ENCODE measurements around the gene ACBD4.
"Not testable (repeated sequence)": the region's sequence is repeated elsewhere in the genome, so short reads cannot be mapped to it uniquely, and the experiment has no call there.

Gene ACBD4

GRCh38 chr17:45118691-45119090, 16.8 kb upstream of the ACBD4 start:
- no peak for DNase-seq (ENCODE audit: low read depth in 2 of 3, low spot score in 2 of 3)

DNA sequence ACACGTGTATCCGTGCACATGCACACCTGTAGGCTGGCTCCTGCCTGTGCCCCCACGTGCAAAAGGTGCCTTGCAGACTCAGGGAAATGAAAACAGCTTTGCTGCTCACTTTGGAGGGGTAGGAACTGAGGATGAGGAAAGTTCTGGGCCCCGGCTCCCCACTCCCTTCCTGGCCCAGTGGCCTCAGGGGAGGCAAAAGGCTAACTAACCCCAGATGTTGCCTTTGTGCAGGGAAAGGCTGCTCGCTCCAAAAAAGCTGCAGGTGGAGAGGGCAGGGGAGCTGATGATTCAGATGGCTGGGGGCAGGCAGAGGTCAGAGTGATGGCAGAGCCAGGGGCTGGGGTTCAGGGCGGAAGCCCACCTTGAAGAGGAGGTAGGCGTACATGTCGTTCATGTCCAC, 15.5 kb upstream of the ACBD4 start:
- DNase-seq (ENCODE audit: low read depth in 2 of 3, low spot score in 2 of 3) = no peak

GRCh38 chr17:45120558-45120957, 14.9 kb upstream of the ACBD4 start:
- no peak for DNase-seq (ENCODE audit: low read depth in 2 of 3, low spot score in 2 of 3)

GRCh38 chr17:45121055-45121454, 14.4 kb upstream of the ACBD4 start:
- DNase-seq (ENCODE audit: low read depth in 2 of 3, low spot score in 2 of 3) = no peak

- DNase-seq (ENCODE audit: low read depth in 2 of 3, low spot score in 2 of 3) = no peak
Measured at GRCh38 chr17:45123076-45123770, 12.3 kb upstream of the ACBD4 start.

GRCh38 chr17:45123930-45124796, 11.3 kb upstream of the ACBD4 start:
- DNase-seq (ENCODE audit: low read depth in 2 of 3, low spot score in 2 of 3) = no peak

DNA sequence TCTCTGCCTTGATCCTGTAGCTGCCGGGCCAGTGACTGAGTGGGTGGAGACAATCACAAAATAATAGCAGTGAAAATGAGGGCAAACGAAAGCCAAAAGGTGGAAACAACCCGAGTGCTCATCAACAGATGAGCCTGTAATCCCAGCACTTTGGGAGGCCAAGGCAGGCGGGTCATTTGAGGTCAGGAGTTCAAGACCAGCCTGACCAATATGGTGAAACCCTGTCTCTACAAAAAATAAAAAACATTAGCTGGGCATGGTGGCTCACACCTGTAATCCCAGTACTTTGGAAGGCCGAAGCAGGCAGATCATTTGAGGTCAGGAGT, 10.7 kb upstream of the ACBD4 start:
- not testable (repeated sequence) for DNase-seq (ENCODE audit: low read depth in 2 of 3, low spot score in 2 of 3)

- DNase-seq (ENCODE audit: low read depth in 2 of 3, low spot score in 2 of 3) = no peak
Measured at GRCh38 chr17:45125509-45125908, 10.0 kb upstream of the ACBD4 start.

DNA sequence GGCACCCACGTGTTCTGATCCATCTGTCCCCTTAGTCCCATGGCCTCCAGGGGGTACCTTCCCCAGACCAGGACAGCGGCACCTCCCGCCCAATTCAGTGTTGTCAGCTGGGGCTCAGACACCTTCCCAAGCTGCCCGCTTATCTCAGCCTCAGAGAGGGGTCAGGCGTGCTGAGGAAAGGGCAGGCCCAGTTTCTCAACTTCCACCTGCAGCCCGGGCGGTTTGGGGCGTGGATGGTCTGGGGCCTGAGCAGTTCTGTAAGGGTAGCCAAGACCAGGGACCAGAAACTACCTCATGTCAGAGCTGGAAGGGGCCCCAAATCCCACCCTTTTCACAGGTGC, 8.3 kb upstream of the ACBD4 start:
- no peak for DNase-seq (ENCODE audit: low read depth in 2 of 3, low spot score in 2 of 3)

GRCh38 chr17:45127548-45128300, 7.8 kb upstream of the ACBD4 start:
- DNase-seq (ENCODE audit: low read depth in 2 of 3, low spot score in 2 of 3) = no peak

DNA sequence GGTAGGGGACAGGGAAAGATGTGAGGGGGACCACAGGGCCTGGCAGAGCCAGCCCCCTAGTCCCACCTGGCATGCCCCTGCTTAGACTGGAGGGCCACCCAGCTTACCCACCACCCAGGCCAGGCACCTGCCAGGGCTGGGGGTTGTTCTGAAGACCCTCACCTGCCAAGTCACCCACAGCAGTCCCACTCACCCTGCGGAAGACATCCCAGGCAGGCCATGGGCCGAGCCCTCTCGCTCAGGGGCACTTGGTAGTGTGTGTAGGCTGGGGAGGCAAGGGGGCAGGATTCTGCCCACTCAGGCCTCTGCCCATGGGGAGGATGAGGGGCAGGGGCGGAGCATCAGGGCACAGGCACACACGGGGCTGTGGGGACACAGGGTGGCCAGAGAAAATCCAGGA, 7.2 kb upstream of the ACBD4 start:
- no peak for DNase-seq (ENCODE audit: low read depth in 2 of 3, low spot score in 2 of 3)

DNA sequence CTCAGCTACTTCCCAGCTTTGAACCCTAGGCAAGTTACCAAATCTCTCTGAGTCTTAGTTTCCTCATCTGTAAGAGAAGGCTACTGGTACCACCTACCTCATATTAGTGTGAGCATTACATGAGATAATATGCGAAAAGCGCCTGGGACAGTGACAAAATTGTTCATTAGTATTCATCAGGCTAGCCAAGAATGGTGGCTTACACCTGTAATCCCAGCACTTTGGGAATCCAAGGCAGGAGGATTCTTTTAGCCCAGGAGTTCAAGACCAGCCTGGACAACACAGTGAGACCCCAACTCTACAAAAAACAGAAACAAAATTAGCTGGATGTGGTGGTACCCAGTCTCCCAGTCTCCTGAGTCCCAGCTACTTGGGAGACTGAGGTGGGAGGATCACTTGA, 6.5 kb upstream of the ACBD4 start:
- no peak for DNase-seq (ENCODE audit: low read depth in 2 of 3, low spot score in 2 of 3)

DNA sequence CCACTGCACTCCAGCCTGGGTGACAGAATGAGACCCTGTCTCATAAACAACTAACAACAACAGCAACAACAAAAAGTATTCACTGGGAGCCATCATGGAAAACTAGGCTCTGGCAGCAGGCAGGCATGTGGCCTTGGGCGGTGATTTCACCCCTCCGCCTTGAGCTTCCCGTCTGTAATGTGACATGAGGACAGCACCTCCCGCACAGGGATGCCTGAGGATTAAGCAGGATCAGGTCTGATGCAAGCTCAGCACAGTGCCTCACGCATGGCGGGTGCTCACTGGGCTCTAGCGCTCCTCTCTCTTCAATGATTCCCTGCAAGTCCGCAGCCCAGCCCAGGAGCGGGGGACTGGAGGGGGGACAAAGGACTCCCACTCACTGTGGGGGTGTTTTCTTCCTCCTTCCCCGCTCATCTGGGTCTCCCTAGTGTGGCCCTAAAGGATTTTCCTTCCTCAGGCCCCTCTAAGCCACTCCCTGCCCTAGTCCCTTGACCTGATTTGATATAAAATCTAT, 6.0 kb upstream of the ACBD4 start:
- no peak for DNase-seq (ENCODE audit: low read depth in 2 of 3, low spot score in 2 of 3)

- DNase-seq (ENCODE audit: low read depth in 2 of 3, low spot score in 2 of 3) = no peak
Measured at GRCh38 chr17:45129940-45130680, 5.4 kb upstream of the ACBD4 start.

- DNase-seq (ENCODE audit: low read depth in 2 of 3, low spot score in 2 of 3) = no peak
Measured at GRCh38 chr17:45130681-45131615, 4.5 kb upstream of the ACBD4 start.

GRCh38 chr17:45131616-45132319, 3.7 kb upstream of the ACBD4 start:
- DNase-seq (ENCODE audit: low read depth in 2 of 3, low spot score in 2 of 3) = peak in 1 of 3 experiments; percentile 62

GRCh38 chr17:45132320-45132571, 3.2 kb upstream of the ACBD4 start, which contains the start of gene PLCD3:
PLCD3 (minus strand) TSS chr17:45132515; CDS start chr17:45132410, 105 bp downstream.
- no peak for DNase-seq (ENCODE audit: low read depth in 2 of 3, low spot score in 2 of 3)

GRCh38 chr17:45132572-45133463, 2.7 kb upstream of the ACBD4 start:
- DNase-seq (ENCODE audit: low read depth in 2 of 3, low spot score in 2 of 3) = peak; percentile 52 to 63 (median 55)

All from activated CD8-positive, alpha-beta memory T cell treated with anti-CD3 and anti-CD28 coated beads for 48 hours (primary cell).